ENCODE data around the gene AQP2.

AQP2 gene

GRCh38 chr12:49942921-49943624 lies 7.5 kb upstream of the AQP2 start:
- no peak for DNase-seq

GRCh38 chr12:49943625-49943960 lies 6.9 kb upstream of the AQP2 start:
- no peak for DNase-seq

- DNase-seq = no peak
Measured at GRCh38 chr12:49944046-49944445, 6.5 kb upstream of the AQP2 start.

- no peak for DNase-seq
Measured at GRCh38 chr12:49944718-49945117, 5.8 kb upstream of the AQP2 start.

GRCh38 chr12:49945394-49946080 lies 5.0 kb upstream of the AQP2 start:
- DNase-seq = peak; percentile 75

- DNase-seq = no peak
Measured at GRCh38 chr12:49946086-49946485, 4.5 kb upstream of the AQP2 start.

GRCh38 chr12:49946497-49946896 lies 4.0 kb upstream of the AQP2 start:
- no peak for DNase-seq

- DNase-seq = no peak
Measured at GRCh38 chr12:49947593-49948226, 2.8 kb upstream of the AQP2 start.

- no peak for DNase-seq
Measured at GRCh38 chr12:49948866-49949845, 1.4 kb upstream of the AQP2 start.

GRCh38 chr12:49949866-49950265 lies 671 bp upstream of the AQP2 start:
- DNase-seq = no peak

GRCh38 chr12:49951411-49952240 lies 1.1 kb downstream of the AQP2 start:
- DNase-seq = no peak

- DNase-seq = no peak
Measured at GRCh38 chr12:49952391-49953055, 2.0 kb downstream of the AQP2 start.

- no peak for DNase-seq
Measured at GRCh38 chr12:49953151-49953550, 2.6 kb downstream of the AQP2 start.

- DNase-seq = no peak
Measured at GRCh38 chr12:49953961-49954846, 3.7 kb downstream of the AQP2 start.

GRCh38 chr12:49954863-49955830 lies 4.6 kb downstream of the AQP2 start:
- no peak for DNase-seq

- DNase-seq = no peak
Measured at GRCh38 chr12:49955899-49956662, 5.5 kb downstream of the AQP2 start.

- no peak for DNase-seq
Measured at GRCh38 chr12:49956663-49957569, 6.4 kb downstream of the AQP2 start.

Data from CD4-positive, alpha-beta T cell treated with Interferon gamma for 1 hour (primary cell).